ENCODE results near the gene SLC25A5.
A peak's percentile ranks its signal among the peaks of the same experiment; 100 is the strongest.
"Not testable (repeated sequence)": the region's sequence is repeated elsewhere in the genome, so short reads cannot be mapped to it uniquely, and the experiment has no call there.

The SLC25A5 gene

DNA sequence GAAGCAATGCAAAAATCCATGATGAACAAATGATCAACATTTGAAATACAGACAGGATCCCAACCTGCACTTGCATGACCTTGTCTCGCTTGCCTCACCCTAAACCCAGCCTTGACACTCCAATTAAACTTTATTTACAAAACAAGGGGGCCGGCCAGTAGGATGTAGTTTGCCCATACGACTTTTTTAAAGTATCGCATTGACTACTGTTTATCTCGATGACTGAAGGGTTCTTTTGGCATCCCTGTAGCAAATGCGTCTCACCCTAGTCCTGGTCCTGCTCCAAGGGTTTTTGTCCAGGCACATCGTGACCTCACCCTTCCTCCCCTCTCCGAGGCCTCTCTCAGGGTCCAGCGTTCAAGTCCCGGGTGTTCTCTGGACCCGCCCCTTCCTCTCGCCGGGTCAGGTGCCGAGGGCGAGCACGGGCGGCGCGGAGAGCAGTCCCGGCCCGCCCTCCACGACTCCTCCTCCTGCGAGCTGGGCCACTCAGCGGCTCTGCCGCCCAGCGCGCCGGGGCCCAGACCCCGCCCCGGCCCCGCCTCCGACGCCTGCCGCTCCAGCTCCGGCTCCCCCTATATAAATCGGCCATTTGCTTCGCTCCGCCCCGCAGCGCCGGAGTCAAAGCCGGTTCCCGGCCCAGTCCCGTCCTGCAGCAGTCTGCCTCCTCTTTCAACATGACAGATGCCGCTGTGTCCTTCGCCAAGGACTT is at the start of gene SLC25A5:
Gene SLC25A5 (plus strand): TSS at position 603 of the 709 bp plus-strand sequence. CDS start 72 bp downstream, at position 675.
- DNase-seq (ENCODE audit: low read depth in 2 of 2, low spot score in 1 of 2) = peak; percentile 53 to 60

DNA sequence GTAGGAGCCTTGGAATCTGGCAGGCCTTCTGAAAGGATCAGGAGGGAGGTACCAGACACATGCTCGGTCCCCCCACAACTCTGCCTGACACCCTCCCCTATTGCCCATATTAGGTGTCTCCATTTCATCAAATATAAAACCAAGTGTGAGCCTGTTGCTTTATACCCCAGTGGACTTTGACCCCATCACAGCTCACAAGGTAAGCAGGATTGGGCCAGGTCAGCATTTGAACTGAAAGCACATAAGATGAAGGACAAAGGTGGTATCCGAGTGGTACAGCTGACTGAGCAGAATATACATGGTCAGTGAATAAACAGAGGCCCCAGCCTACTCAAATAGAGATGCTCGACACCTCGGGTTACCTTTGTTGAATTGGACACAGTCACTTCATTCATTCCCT is 49.1 kb upstream of the SLC25A5 start:
- no peak for DNase-seq (ENCODE audit: low read depth in 2 of 2, low spot score in 1 of 2)

DNA sequence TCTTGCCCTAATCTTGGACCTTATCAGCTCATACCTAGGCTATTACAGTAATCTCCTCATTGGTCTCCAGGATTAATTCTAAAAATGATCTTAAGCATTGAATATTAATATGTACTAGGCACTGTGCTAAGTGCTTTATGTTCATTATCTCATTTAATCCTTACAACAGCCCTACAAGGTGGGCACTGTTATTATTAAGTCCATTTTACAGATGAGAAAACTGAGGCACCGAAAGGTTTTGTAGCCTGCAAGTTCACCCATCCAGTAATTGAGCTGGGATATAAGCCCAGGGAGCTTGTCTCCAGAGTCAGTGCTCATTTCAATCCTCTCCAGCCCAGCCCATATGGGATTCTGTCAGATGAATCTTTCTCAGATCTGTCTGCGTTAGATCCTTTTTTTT is 48.3 kb upstream of the SLC25A5 start:
- DNase-seq (ENCODE audit: low read depth in 2 of 2, low spot score in 1 of 2) = no peak

DNA sequence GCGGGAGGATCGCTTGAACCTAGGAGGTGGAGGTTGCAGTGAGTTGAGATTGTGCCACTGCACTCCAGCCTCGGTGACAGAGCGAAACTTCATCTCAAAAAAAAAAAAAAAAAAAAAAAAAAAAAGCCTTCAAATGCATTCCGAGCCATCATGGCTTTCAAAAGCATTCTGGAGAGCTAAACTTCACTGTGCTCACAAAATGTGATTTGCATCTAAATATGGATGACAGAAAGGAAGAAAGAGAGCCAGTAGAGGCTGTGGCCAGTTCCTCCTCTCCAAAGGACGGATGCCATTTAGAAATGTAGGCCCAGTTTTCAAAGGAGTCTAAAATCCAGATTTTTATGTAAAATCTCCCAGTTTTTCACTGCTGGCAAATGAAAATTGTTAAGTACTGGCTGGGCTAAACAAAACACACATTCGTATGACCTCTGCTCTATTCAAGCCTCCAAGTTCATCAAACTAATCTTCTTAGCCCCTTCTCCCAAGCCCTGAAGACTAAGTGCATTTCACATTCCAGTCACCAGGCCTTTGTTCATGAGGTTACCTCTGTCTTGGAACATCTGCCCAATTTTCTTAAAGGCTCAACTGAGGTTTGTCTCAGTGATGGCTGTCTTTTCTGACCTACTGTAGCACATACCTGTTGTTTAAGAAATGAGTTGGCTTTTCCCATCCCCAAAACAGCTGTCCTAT is 47.1 kb upstream of the SLC25A5 start:
- DNase-seq (ENCODE audit: low read depth in 2 of 2, low spot score in 1 of 2) = no peak

DNA sequence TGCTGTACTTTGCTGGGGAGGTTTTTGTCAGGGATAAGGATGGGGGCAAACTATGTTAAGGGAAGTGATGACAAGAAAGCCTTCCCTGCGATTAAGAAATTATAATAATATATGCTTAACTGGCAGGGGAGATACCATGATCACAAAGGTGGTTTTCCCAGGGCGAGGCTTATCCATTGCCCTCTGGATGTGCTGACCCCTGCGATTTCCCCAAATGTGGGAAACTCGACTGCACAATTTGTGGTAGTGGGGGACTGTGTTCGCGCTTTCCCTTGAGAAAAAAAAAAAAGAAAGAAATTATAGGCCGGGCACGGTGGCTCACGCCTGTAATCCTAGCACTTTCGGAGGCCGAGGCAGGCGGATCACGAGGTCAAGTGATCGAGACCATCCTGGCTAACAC is 44.6 kb upstream of the SLC25A5 start:
- no peak for DNase-seq (ENCODE audit: low read depth in 2 of 2, low spot score in 1 of 2)

DNA sequence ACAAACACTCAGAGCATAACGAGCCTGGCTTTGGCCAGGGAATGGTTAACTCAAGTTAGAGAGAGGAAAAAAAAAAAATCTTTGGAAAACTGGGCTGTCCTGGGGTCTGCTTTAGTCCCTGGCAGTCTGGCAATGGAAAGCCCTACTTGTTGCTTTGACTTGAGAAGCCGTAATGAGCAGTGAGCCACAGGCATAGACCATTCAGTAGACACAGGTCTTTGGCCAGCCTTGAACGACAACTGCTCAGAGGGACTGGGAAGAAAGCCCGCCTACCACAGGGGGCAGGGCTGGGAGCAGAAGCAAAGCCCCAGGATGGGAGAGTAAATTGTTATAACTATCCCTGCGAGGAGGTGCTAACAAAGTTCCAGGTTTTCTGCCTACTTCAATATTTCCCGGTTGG is 43.2 kb upstream of the SLC25A5 start:
- DNase-seq (ENCODE audit: low read depth in 2 of 2, low spot score in 1 of 2) = no peak

DNA sequence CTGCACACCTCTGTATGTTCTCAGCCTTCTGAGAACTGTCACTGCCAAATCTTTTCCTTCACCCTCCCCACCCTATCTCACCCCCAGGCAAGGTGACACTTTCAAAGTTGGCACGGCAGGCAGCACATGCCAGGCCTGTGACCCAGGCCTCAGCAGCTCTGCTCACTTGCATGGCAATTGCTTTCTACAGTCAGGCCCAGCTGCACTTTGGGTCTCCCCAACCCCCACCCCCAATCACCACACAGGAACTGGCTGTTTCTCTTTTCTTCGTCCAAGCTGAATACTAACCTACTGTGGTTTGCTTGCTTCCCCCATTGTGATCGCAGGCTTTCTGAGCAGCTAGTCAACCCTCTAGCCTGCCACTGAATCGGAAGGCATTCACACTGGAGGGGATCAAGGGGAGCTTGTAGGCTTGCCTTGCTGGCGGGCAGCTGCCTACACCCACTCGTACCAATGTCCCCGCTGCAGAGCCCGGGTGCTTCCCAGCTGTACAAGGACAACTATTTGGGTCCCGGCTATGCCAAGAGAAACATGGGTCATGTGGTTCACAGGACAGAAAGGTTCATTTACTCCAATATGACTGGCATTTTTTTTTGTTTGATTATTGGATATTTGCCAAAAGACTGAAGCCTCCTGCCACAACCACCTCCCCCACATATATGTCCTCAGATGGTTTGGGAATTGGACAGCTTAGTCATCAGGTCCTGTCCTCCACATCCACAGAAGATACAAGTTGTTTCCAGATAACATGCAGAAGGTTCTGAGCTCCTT is 41.0 kb upstream of the SLC25A5 start:
- no peak for DNase-seq (ENCODE audit: low read depth in 2 of 2, low spot score in 1 of 2)

DNA sequence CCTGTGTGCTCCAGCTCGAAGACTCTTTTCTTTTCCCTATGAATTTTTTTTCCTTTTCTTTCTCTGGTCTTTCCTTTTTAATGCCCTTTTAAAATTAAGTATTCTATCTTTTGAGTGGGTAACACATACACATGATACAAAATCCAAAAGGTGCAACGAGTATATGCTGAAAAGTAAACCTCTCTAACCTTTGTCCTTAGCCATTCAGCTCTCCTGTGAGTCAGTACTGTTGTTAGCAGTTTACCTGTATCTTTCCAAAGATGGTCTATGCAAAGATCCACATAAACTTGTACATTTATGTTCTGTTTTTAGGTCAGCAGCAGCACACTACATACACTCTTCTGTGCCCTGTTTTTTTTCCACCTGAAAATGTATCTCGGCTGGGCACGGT is 40.5 kb upstream of the SLC25A5 start:
- no peak for DNase-seq (ENCODE audit: low read depth in 2 of 2, low spot score in 1 of 2)

DNA sequence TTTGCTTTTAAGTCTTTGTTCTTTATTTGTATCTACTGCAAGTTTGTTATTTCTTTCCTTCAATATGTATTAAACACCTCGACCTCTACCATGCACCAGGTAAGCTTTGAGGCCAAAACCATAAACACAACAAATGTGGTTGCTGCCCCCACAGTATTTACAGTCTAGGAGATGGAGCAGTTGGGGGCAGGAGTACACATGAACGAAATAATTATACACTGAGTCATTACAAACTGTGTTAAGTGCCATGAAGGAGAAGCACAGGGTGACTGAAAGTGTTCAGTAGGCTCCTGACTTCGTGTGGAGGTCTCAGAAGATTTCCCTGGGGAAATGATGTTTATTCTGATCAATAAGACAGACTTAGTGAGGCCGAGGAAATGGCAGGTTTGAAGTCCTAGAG is 38.8 kb upstream of the SLC25A5 start:
- no peak for DNase-seq (ENCODE audit: low read depth in 2 of 2, low spot score in 1 of 2)

DNA sequence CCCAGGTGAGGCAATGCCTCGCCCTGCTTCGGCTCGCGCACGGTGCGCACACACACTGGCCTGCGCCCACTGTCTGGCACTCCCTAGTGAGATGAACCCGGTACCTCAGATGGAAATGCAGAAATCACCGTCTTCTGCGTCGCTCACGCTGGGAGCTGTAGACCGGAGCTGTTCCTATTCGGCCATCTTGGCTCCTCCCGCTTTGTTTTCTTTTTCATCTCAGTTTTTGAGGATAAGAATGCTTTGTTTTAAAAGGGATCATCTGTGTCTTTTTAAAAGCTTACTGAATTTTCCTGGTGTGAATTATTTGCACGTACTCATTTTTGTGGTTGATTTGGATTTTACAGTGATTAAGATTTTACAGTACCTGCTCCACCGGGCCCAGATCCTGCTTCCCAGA is 26.9 kb upstream of the SLC25A5 start:
- DNase-seq (ENCODE audit: low read depth in 2 of 2, low spot score in 1 of 2) = not testable (repeated sequence)

DNA sequence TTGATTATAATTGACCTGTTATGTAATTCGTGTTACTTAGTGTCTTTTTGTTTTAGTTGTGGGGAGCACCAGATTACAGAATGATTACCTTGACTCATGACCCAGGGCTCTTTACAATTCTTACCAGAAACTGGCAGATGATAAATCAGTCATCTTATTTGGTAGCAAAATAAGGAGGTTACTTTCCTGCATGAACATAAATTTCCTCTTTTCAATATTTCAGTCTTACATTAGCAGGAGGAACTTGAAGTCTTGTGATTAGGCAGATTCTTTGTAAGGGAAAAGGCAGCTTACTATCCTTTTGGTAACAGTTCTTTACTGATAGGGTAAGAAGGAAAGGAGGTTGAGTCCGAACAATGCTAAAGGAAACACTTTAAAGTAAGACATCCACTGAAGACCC is 26.0 kb upstream of the SLC25A5 start:
- DNase-seq (ENCODE audit: low read depth in 2 of 2, low spot score in 1 of 2) = no peak

DNA sequence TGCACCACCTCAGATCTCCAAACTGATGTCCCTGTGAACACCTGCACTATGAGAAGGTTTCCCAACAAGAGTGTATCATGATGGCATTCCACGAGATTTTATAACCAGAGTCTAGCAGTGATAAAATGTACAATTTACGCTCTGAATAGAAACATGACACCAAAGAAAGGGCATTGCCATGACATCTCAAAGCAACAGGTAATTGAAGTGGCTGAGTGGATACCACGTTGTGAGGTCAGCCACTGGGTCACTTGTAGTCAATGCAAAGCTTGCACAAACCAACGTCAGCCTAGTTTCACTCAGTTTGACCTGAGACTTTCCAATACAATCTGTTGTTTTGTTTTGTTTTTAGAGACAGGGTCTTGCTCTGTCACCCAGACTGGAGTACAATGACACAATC is 15.0 kb upstream of the SLC25A5 start:
- DNase-seq (ENCODE audit: low read depth in 2 of 2, low spot score in 1 of 2) = no peak

DNA sequence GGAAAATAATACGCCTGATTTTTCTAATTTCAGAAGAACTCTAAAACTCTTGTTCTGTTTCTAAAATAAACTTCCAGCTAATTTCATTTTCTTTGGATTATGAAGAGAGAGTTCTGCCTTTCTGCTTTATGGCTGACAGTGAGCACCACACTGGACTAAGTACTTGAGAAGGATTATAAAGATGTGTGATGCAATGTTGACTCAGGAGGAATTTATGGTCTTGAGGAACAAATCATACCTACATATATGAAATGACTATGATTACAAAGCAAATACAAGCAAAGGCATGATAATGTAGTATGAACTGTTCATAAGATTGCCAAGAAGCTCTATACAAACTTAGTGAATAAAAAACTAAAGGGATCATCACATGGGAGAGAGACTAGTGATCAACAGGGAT is 13.0 kb upstream of the SLC25A5 start:
- no peak for DNase-seq (ENCODE audit: low read depth in 2 of 2, low spot score in 1 of 2)

DNA sequence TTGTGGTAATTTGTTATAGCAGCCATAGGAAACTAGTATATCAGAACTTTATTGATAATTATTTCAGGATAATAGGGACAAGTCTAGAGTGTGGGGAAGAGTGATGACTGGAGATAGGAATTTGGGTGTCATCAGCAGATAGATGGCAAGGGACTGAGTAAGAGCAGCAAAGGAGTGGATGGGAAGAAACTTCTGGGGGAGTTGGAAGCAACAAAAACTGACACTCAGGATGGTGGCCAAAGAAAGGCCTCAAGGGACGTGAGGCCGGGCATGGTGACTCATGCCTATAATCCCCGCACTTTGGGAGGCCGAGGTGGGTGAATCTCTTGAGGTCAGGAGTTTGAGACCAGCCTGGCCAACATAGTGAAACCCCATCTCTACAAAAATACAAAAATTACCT is 9.1 kb upstream of the SLC25A5 start:
- no peak for DNase-seq (ENCODE audit: low read depth in 2 of 2, low spot score in 1 of 2)

DNA sequence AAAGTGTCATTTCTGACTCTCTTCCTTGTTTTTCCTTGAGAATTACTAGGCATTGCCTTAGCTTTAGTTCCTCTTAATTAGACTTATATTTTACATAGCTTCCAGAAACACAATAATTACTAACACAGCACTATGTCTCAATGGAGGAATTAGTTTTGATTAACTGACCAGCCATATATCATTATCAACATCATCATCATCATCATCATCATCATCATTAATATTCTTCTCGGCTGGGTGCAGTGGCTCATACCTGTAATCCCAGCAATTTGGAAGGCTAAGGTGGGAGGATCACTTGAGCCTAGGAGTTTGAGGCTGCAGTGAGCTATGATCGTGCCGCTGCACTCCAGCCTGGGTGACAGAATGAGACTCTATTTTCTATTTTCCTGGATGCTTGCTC is 2.7 kb upstream of the SLC25A5 start:
- DNase-seq (ENCODE audit: low read depth in 2 of 2, low spot score in 1 of 2) = no peak

DNA sequence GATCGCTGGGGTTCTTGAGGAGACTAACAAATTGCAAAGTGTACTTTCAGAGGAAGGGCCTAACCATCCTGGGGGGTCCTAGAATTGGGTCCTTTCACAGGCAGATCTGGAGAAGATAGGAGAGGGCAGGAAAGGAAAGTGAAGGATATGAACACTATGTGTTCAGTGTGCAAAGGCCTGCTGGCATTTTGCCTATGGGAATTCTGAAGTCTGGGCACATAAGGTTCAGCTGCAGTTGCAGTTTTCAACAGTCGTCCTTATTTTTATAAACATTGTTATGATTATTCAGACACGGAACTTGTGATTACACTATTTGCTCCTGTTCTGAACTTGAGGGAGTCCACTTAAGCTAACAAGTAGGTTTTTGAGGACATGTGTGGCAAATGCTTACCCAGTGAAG is 1.3 kb upstream of the SLC25A5 start:
- no peak for DNase-seq (ENCODE audit: low read depth in 2 of 2, low spot score in 1 of 2)

DNA sequence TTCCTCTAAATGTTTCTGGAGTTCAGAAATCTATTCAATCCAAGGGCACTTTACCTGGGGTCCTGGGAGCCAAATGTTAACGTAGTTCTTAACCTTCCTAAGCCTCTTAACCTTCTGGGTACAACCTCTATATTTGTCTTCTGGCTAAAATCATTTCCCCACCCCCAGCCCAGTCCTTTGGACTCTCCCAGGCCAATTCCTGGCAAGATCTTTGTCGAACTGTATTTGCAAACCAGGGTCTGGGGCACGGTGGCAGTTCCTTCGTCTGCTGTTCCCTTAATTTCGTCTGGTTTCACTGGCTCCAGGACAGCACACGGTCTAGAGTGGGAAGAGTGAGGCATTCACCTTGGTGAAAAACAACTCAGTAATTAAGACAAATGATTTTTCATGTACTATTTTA is 811 bp upstream of the SLC25A5 start:
- no peak for DNase-seq (ENCODE audit: low read depth in 2 of 2, low spot score in 1 of 2)

DNA sequence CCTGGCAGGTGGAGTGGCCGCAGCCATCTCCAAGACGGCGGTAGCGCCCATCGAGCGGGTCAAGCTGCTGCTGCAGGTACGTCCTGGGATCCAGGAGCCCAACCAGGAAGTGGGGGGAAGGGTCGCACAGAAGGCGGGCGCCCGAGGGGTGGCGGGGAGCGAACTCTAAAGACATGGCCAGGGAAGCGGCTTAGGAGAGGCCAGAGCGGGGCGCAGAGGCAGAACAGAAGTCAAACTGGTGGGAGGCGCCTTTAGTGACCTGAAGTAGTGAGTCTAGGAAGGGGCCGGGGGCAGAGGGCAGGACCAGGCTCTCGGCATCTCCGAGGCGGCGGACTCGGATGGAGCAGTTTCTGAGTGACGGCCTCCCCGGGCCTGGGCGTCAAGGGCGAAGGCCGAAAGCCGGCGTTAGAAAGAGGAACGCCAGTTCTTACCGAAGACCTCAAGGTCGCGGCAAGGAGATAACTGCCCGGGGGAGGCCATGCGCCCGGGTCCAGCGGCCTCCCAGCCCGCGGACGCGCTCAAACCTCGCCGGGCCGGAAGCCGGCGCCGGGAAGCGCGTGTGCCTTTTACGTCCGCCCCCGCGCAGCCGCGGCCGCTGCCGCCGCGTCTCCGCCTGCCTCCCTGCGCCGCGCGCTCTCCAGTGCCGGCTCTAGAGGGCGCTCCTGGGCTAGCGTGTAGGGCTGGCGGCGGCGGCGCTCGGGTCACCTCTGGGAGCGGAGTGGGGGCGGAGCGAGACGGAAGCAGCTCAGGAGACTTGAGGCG is 488 bp downstream of the SLC25A5 start:
- DNase-seq (ENCODE audit: low read depth in 2 of 2, low spot score in 1 of 2) = peak; percentile 67

DNA sequence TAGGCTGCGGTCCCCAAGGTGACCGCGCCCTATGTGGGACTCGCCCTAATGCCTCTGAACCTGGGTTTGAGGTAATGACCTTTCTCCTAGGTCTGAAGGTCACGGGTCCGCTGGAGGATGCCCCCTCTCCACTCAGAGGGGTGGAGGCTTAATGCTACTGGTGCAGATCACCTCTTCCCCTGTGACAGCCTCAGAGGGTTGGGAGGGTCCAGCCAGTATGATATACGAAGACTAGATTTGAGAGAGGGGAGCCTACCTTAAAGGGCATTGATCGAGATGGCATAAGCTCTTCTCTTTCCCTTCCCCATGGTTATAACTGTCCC is 1.0 kb downstream of the SLC25A5 start:
- DNase-seq (ENCODE audit: low read depth in 2 of 2, low spot score in 1 of 2) = no peak

DNA sequence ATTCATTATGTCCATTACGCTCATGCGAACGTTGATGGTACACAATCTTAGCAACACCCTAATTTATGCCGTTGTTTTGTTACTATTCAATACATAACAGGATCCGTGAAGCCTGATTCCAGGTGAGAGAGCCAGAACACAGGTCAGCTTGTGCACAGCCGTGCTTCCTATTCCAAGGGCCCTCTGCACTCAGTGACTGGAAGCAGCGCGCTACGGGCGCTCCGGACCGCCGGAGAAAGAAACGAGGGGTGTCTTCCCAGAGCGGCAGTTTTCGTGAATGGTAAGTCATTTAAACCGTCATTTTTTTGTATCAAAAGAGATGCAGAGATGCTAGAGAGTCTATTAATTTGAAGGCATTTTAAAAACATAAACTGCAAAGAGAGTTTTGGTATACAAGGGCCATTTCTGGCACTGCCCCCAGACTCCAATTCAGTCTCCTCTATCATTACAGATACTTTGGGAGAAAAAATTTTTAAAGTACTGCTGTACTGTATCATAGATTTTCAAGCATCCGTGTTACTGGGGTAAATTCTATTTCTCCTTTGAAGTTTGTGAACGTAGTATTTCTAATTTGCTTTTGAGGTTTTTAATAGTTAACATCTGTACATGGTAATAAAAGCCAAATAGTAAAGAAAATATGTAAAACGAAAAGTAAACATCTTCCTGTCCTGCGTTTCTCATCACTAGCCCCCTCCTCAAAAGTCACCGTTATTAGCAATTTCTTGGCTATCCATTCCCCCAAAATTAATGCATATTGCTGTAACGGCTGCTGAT is 6.6 kb downstream of the SLC25A5 start:
- DNase-seq (ENCODE audit: low read depth in 2 of 2, low spot score in 1 of 2) = no peak
